Neural progenitor cell (in vitro differentiated cells): Measurements from ENCODE around the gene MTMR1.

ENCODE experiments used
- EZH2 ChIP-seq: fragments of 200-600 bp; sonication (generic); IDR thresholded peaks from 2 replicates; pipeline ENCODE4 v1.6.1; 2017; ENCODE audit warnings: antibody characterized with exemption, mild to moderate bottlenecking, moderate library complexity
- EZH2phosphoT487 ChIP-seq: fragments of 200-600 bp; sonication (generic); IDR thresholded peaks from 2 replicates; pipeline ENCODE4 v1.6.1; 2017; ENCODE audit warnings: antibody characterized with exemption
- TF ChIP-seq, protein P1 (sequence below): fragments of 200-600 bp; sonication (generic); IDR thresholded peaks from 2 replicates; pipeline ENCODE4 v1.5.1; 2017; ENCODE audit warnings: antibody characterized with exemption, mild to moderate bottlenecking

DNA sequence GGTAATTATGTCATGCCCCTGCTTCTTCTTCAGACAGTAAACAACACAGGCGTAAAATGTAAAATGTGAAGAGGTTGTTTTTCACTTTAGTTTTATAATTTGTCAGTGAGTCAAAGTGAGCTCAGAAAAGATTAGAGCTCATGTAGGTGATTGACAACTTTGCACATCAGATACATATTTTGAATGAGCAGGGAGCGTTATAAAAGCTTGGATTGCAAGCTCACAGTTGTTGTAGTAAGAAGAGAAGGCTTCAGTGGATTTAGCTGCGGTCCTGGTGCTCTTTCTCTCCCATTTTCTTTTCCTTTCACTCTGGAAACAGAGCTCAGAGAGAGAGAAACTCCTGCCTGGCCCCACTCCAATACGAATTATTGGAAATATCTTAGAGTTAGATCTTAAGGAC is 26.4 kb downstream of the MTMR1 start:
- TF ChIP-seq, protein P1, sequence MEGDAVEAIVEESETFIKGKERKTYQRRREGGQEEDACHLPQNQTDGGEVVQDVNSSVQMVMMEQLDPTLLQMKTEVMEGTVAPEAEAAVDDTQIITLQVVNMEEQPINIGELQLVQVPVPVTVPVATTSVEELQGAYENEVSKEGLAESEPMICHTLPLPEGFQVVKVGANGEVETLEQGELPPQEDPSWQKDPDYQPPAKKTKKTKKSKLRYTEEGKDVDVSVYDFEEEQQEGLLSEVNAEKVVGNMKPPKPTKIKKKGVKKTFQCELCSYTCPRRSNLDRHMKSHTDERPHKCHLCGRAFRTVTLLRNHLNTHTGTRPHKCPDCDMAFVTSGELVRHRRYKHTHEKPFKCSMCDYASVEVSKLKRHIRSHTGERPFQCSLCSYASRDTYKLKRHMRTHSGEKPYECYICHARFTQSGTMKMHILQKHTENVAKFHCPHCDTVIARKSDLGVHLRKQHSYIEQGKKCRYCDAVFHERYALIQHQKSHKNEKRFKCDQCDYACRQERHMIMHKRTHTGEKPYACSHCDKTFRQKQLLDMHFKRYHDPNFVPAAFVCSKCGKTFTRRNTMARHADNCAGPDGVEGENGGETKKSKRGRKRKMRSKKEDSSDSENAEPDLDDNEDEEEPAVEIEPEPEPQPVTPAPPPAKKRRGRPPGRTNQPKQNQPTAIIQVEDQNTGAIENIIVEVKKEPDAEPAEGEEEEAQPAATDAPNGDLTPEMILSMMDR, result no peak
- TF ChIP-seq EZH2phosphoT487 (no peak), EZH2 (no peak)
